Mesendoderm (in vitro differentiated cells): ENCODE measurements around the gene MOB3C.

Experiments
- DNase-seq: peaks from one replicate; pipeline ENCODE4 v3.0.0; 2013
- H2AK5ac ChIP-seq: 2 replicates; pipeline ENCODE4 v1.6.1; 2013; ENCODE audit warnings: low read length, inconsistent platforms
- H2BK120ac ChIP-seq: 2 replicates; pipeline ENCODE4 v1.6.1; 2013; ENCODE audit warnings: low read depth, mild to moderate bottlenecking, low read length, moderate library complexity, mixed read lengths
- H2BK15ac ChIP-seq: replicated peaks from 2 replicates; pipeline ENCODE4 v1.6.1; 2013; ENCODE audit warnings: low read depth, mild to moderate bottlenecking, moderate library complexity
- H2BK5ac ChIP-seq: 2 replicates; pipeline ENCODE4 v1.6.1; 2013; ENCODE audit warnings: low read length, inconsistent platforms
- H3K18ac ChIP-seq: 2 replicates; pipeline ENCODE4 v1.6.1; 2013; ENCODE audit warnings: mild to moderate bottlenecking, low read length, mixed read lengths
- H3K23ac ChIP-seq: one replicate; pipeline ENCODE4 v1.6.1; 2013; ENCODE audit warnings: low read length
- H3K27ac ChIP-seq: 2 replicates; pipeline ENCODE4 v1.5.1; 2013; ENCODE audit warnings: low read depth, mild to moderate bottlenecking, inconsistent platforms, low read length, moderate library complexity
- H3K27me3 ChIP-seq: 2 replicates; pipeline ENCODE4 v1.6.1; 2013; ENCODE audit warnings: low read length, control low read depth, mild to moderate bottlenecking, inconsistent platforms; ENCODE audit not compliant: insufficient read depth, poor library complexity
- H3K36me3 ChIP-seq: 2 replicates; pipeline ENCODE4 v1.6.1; 2013; ENCODE audit warnings: low read length, inconsistent platforms; ENCODE audit not compliant: control insufficient read depth, insufficient read depth
- H3K4ac ChIP-seq: one replicate; pipeline ENCODE4 v1.6.1; 2013; ENCODE audit warnings: low read depth, mild to moderate bottlenecking, low read length, moderate library complexity
- H3K4me1 ChIP-seq: 2 replicates; pipeline ENCODE4 v1.6.1; 2013; ENCODE audit warnings: low read depth, low read length, inconsistent platforms; ENCODE audit not compliant: control insufficient read depth
- H3K4me2 ChIP-seq: 2 replicates; pipeline ENCODE4 v1.6.1; 2013; ENCODE audit warnings: low read length
- H3K4me3 ChIP-seq: 2 replicates; pipeline ENCODE4 v1.5.1; 2013; ENCODE audit warnings: mild to moderate bottlenecking, low read length
- H3K56ac ChIP-seq: one replicate; pipeline ENCODE4 v1.6.1; 2013; ENCODE audit warnings: low read length
- H3K79me1 ChIP-seq: 2 replicates; pipeline ENCODE4 v1.6.1; 2013; ENCODE audit warnings: low read length, inconsistent platforms
- H3K79me2 ChIP-seq: 2 replicates; pipeline ENCODE4 v1.6.1; 2013; ENCODE audit warnings: mild to moderate bottlenecking, low read length; ENCODE audit not compliant: control insufficient read depth, insufficient read depth
- H3K9ac ChIP-seq: 2 replicates; pipeline ENCODE4 v1.6.1; 2013; ENCODE audit warnings: low read length, inconsistent platforms
- H4K5ac ChIP-seq: one replicate; pipeline ENCODE4 v1.6.1; 2013; ENCODE audit warnings: low read length
- H4K8ac ChIP-seq: one replicate; pipeline ENCODE4 v1.6.1; 2013; ENCODE audit warnings: low read depth, mild to moderate bottlenecking, control low read depth, low read length, moderate library complexity
- WGBS: extraction: QIAGEN DNeasy Blood & Tissue Kit; methylation state at CpG from one replicate; pipeline ENCODE4 v1.1.7; 2013; ENCODE audit warnings: low lambda C conversion rate, missing lambda C conversion rate; ENCODE audit not compliant: insufficient coverage; ENCODE audit errors: extremely low coverage; 5-methylcytosine and 5-hydroxymethylcytosine counted together

The MOB3C gene

GRCh38 chr1:46603481-46603857 lies 13.1 kb downstream of the MOB3C start:
- Histone ChIP-seq H2BK15ac (no peak overlapping the region), H3K27ac (no peak overlapping the region)
- WGBS: no CpG with 5 or more reads among the region's 2 CpGs

GRCh38 chr1:46601257-46602007 lies 15.2 kb downstream of the MOB3C start:
- H3K27ac ChIP-seq: no peak overlapping the region
- no peaks in the 10 kb centered on the region for H3K36me3 ChIP-seq
- H3K4ac ChIP-seq: no peak overlapping the region
- no peak overlapping the region for H2BK120ac ChIP-seq
- H3K9ac ChIP-seq: no peak overlapping the region
- H3K23ac ChIP-seq: no peak overlapping the region
- no peak overlapping the region for H2BK5ac ChIP-seq
- no peak for DNase-seq
- H3K4me2 ChIP-seq: no peak overlapping the region
- no peak overlapping the region for H3K18ac ChIP-seq
- H3K4me3 ChIP-seq: no peak overlapping the region
- H4K8ac ChIP-seq: no peak overlapping the region
- no peaks in the 10 kb centered on the region for H3K79me1 ChIP-seq
- H3K79me2 ChIP-seq: no peaks in the 10 kb centered on the region
- no CpG with 5 or more reads among the region's 3 CpGs for WGBS
- no peak overlapping the region for H4K5ac ChIP-seq
- no peaks in the 10 kb centered on the region for H3K27me3 ChIP-seq
- peaks cover 6% of the 10 kb centered on the region for H3K4me1 ChIP-seq
- no peak overlapping the region for H2BK15ac ChIP-seq
- H3K56ac ChIP-seq: no peak overlapping the region
- no peak overlapping the region for H2AK5ac ChIP-seq

More at GRCh38 chr1:46603481-46603857, 13.1 kb downstream of the MOB3C start:
- no peak overlapping the region for H4K8ac ChIP-seq
- H4K5ac ChIP-seq: no peak overlapping the region
- DNase-seq: peak; percentile 21
- H2BK120ac ChIP-seq: no peak overlapping the region
- no peaks in the 10 kb centered on the region for H3K27me3 ChIP-seq
- H2BK5ac ChIP-seq: no peak overlapping the region
- H3K79me2 ChIP-seq: no peaks in the 10 kb centered on the region
- H3K56ac ChIP-seq: peak overlapping the region; percentile 88
- H3K4me2 ChIP-seq: peak overlapping the region; percentile 13
- no peaks in the 10 kb centered on the region for H3K36me3 ChIP-seq
- H2AK5ac ChIP-seq: no peak overlapping the region
- H3K4ac ChIP-seq: no peak overlapping the region
- peaks cover 6% of the 10 kb centered on the region for H3K4me1 ChIP-seq
- peak overlapping the region; percentile 77 for H3K9ac ChIP-seq
- H3K23ac ChIP-seq: peak overlapping the region; percentile 6
- H3K79me1 ChIP-seq: no peaks in the 10 kb centered on the region
- H3K18ac ChIP-seq: no peak overlapping the region
- peak overlapping the region; percentile 71 for H3K4me3 ChIP-seq

GRCh38 chr1:46599059-46599970 lies 17.3 kb downstream of the MOB3C start:
- no CpG with 5 or more reads among the region's 9 CpGs for WGBS
- H3K4ac ChIP-seq: no peak overlapping the region

GRCh38 chr1:46596846-46597245 lies 19.8 kb downstream of the MOB3C start:
- Histone ChIP-seq H3K56ac (no peak overlapping the region), H3K79me2 (no peaks in the 10 kb centered on the region), H3K27ac (no peak overlapping the region), H2BK5ac (no peak overlapping the region), H4K5ac (no peak overlapping the region), H2BK15ac (no peak overlapping the region), H3K4me1 (no peaks in the 10 kb centered on the region), H3K18ac (no peak overlapping the region), H3K4me2 (no peak overlapping the region), H3K4ac (no peak overlapping the region), H3K4me3 (no peak overlapping the region), H2BK120ac (no peak overlapping the region), H3K9ac (no peak overlapping the region), H3K23ac (no peak overlapping the region), H4K8ac (no peak overlapping the region), H2AK5ac (no peak overlapping the region), H3K36me3 (no peaks in the 10 kb centered on the region), H3K27me3 (no peaks in the 10 kb centered on the region), H3K79me1 (no peaks in the 10 kb centered on the region)
- no CpG with 5 or more reads among the region's 3 CpGs for WGBS
- no peak for DNase-seq

More at GRCh38 chr1:46599059-46599970, 17.3 kb downstream of the MOB3C start:
- no peak overlapping the region for H3K9ac ChIP-seq
- H2AK5ac ChIP-seq: no peak overlapping the region
- no peak overlapping the region for H2BK120ac ChIP-seq
- no peak overlapping the region for H3K23ac ChIP-seq
- H2BK15ac ChIP-seq: no peak overlapping the region
- no peak overlapping the region for H3K18ac ChIP-seq
- no peak overlapping the region for H3K4me2 ChIP-seq
- no peak overlapping the region for H3K4me3 ChIP-seq
- peaks cover 6% of the 10 kb centered on the region for H3K4me1 ChIP-seq
- H4K5ac ChIP-seq: no peak overlapping the region
- H4K8ac ChIP-seq: no peak overlapping the region
- H3K79me1 ChIP-seq: no peaks in the 10 kb centered on the region
- no peak overlapping the region for H2BK5ac ChIP-seq
- no peaks in the 10 kb centered on the region for H3K36me3 ChIP-seq
- no peaks in the 10 kb centered on the region for H3K27me3 ChIP-seq
- DNase-seq: no peak
- H3K56ac ChIP-seq: no peak overlapping the region
- H3K27ac ChIP-seq: no peak overlapping the region
- no peaks in the 10 kb centered on the region for H3K79me2 ChIP-seq

GRCh38 chr1:46596036-46596435 lies 20.6 kb downstream of the MOB3C start:
- Histone ChIP-seq H2BK15ac (no peak overlapping the region), H2AK5ac (no peak overlapping the region), H3K27ac (no peak overlapping the region), H3K79me1 (no peaks in the 10 kb centered on the region), H3K4ac (no peak overlapping the region), H3K9ac (no peak overlapping the region), H3K36me3 (no peaks in the 10 kb centered on the region), H2BK120ac (no peak overlapping the region), H2BK5ac (no peak overlapping the region), H3K79me2 (no peaks in the 10 kb centered on the region), H3K4me1 (no peaks in the 10 kb centered on the region), H3K4me2 (no peak overlapping the region), H3K27me3 (no peaks in the 10 kb centered on the region), H3K23ac (no peak overlapping the region), H3K4me3 (no peak overlapping the region), H3K18ac (no peak overlapping the region), H4K5ac (no peak overlapping the region), H3K56ac (no peak overlapping the region), H4K8ac (no peak overlapping the region)
- no CpG with 5 or more reads among the region's 1 CpG for WGBS
- DNase-seq: no peak
